Cortex of kidney (tissue), 1 donor: ENCODE results near the gene SLC16A6.
"Not testable (repeated sequence)": the region's sequence is repeated elsewhere in the genome, so short reads cannot be mapped to it uniquely, and the experiment has no call there.

Experiments
- DNase-seq: peaks from one replicate; lab custom pipeline; 2025; lab: John Stamatoyannopoulos, UW

SLC16A6 gene

GRCh38 chr17:68219429-68219828, 71.5 kb downstream of the SLC16A6 start:
- DNase-seq: not testable (repeated sequence)
